Central memory CD8-positive, alpha-beta T cell (primary cell): Measurements from ENCODE around the gene ZNF750.

Experiments used
- ATAC-seq: fragments of 150-1000 bp; cut with Tn5 transposase; replicated peaks from 2 replicates; pipeline ENCODE4 v1.10.0; 2022; ENCODE audit warnings: mild to moderate bottlenecking, moderate FRiP score, moderate number of reproducible peaks; ENCODE audit not compliant: poor library complexity, severe bottlenecking; ENCODE audit errors: extremely low read depth
- DNase-seq, 2 donors: peaks; one replicate each; pipeline ENCODE4 v3.0.0; 2021; ENCODE audit warnings: low spot score in 2 of 2
- H3K27ac Mint-ChIP-seq: one replicate; pipeline ENCODE4 v1.8.0; 2022; ENCODE audit warnings: low read depth, mild to moderate bottlenecking, moderate library complexity, mixed read lengths
- H3K27me3 Mint-ChIP-seq: one replicate; pipeline ENCODE4 v1.8.0; 2022; ENCODE audit warnings: mixed read lengths
- H3K36me3 Mint-ChIP-seq: one replicate; pipeline ENCODE4 v1.8.0; 2022; ENCODE audit warnings: mild to moderate bottlenecking, moderate library complexity, mixed read lengths; ENCODE audit not compliant: insufficient read depth
- H3K4me1 Mint-ChIP-seq: one replicate; pipeline ENCODE4 v1.8.0; 2022; ENCODE audit warnings: mixed read lengths
- H3K4me3 Mint-ChIP-seq: one replicate; pipeline ENCODE4 v1.8.0; 2022; ENCODE audit warnings: mild to moderate bottlenecking, moderate library complexity, mixed read lengths
- H3K9me3 Mint-ChIP-seq: one replicate; pipeline ENCODE4 v1.8.0; 2022; ENCODE audit warnings: mixed read lengths

Gene ZNF750

DNA sequence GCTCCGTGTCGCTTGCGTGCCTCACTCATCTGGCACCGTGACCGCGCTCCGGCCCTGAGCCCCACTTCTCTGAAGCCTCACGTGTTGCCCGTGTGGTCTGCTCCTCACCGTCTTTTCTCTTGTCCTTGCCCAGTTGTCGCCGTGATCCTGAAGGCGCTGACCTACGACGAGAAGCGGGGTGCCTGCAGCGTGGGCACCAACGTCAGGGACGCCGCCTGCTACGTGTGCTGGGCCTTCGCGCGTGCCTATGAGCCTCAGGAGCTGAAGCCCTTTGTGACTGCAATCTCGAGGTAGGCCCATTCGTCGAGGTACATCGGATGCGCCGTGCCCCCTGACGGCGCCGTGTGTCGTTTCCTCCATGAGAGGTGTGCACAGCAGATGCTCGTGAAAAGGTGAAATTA is 30.3 kb upstream of the ZNF750 start:
- Mint-ChIP-seq H3K36me3 (peaks cover 17% of the 10 kb centered on the region), H3K4me1 (peaks cover 15% of the 10 kb centered on the region), H3K27me3 (no peaks in the 10 kb centered on the region), H3K27ac (no peak overlapping the region), H3K4me3 (no peak overlapping the region), H3K9me3 (no peaks in the 10 kb centered on the region)
- ATAC-seq (no peak), DNase-seq (no peak)

DNA sequence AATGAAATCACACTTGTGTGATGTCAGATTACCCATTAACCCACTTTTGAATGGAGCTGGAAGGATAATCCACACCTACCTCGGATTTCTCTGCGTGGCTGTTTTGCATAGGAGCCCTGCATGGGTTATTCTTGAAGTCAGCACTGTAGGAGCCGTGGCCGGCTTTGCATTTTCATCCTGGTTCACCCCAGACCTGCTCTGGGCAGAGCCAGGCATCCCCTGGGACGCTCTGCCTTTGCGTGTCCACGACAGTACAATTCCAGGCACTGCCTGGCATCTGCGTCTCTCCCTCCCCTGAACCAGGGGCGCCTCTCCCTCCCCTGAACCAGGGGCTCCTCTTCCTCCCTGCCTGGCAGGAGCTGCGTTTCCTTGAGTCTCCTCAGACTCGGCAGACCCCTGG is 29.7 kb upstream of the ZNF750 start:
- Mint-ChIP-seq H3K36me3 (peaks cover 15% of the 10 kb centered on the region), H3K9me3 (no peaks in the 10 kb centered on the region), H3K4me1 (peaks cover 20% of the 10 kb centered on the region), H3K27ac (no peak overlapping the region), H3K4me3 (no peak overlapping the region), H3K27me3 (no peaks in the 10 kb centered on the region)
- no peak for DNase-seq
- no peak for ATAC-seq

DNA sequence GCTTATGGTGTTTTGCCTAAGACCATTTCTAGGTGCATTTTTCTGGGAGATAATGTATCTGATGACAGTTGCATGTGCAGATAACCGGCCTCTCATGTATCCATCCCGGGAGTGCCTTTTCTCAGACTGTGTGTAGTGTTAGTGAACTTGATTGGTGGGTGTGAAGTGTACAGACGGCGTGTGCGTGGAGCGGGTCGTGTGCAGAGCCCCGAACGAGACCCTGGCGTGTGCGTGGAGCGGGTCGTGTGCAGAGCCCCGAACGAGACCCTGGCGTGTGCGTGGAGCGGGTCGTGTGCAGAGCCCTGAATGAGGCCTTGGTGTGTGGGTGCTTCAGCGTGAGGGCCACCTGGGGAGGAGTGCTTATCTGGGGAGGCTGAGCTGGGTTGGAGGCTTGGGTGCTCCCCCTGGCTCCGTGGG is 28.9 kb upstream of the ZNF750 start:
- H3K9me3 Mint-ChIP-seq: no peaks in the 10 kb centered on the region
- H3K36me3 Mint-ChIP-seq: peaks cover 22% of the 10 kb centered on the region
- ATAC-seq (no peak), DNase-seq (no peak)
- no peak overlapping the region for H3K27ac Mint-ChIP-seq
- no peaks in the 10 kb centered on the region for H3K27me3 Mint-ChIP-seq
- no peak overlapping the region for H3K4me3 Mint-ChIP-seq
- peaks cover 28% of the 10 kb centered on the region for H3K4me1 Mint-ChIP-seq

DNA sequence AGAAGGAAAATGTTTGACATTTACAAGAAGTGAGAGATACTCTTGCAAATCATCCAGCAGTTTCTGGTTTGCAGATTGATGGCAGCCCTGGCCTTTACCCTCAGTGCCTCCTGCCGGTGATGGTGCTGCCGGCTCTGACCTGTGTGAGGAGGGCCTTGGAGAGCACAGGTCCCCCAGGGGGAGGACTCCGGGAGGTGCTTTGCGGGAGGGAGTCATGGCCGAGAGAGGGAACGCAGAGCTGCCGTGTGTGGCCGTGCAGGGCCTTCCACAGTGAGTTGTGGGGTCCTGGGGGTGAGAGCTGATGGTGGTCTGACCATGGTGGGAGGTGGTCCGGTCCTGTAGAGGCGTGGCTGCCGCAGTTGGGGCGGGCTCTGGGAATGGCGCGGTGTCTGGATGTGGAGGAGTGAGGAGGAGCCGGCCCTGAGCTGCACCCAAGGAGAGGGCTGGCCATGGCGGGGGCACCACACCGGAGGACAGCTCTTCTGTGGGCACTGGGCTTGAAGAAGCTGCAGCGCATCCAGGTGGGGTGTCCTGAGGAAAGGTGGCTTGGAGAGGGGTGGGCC is 28.0 kb upstream of the ZNF750 start:
- Mint-ChIP-seq H3K4me3 (no peak overlapping the region), H3K9me3 (no peaks in the 10 kb centered on the region), H3K27ac (peak overlapping the region; percentile 67), H3K4me1 (peaks cover 37% of the 10 kb centered on the region), H3K27me3 (no peaks in the 10 kb centered on the region), H3K36me3 (peaks cover 18% of the 10 kb centered on the region)
- DNase-seq: no peak
- no peak for ATAC-seq

DNA sequence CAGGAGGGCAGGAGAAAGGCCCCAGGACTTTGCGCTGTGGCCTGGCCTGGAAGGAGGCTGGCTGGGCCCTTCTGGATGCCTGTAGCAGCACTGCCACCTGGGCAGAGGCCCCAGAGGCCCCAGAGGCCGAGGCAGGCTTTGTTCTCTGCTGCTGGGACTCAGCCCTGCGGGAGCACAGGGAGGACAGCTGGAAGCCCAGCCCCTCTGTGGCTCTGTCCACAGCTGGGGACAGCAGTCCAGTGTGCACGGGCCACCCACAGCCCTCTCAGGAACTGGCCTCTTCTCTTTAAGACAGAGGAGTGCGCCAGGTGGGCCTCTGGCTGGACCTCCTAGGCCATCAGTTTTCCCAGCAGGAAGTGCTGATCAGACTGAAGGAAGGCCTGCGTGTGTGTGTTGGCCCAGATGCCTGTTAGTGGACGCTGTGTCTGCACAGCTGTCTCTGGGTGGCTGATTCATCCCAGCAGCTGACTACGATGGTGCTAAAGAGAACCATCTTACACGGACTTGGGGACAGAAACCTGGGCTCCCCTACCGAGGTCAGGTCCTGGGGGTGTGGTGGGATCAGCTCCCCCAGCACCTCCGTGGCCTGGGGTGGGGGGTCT is 26.9 kb upstream of the ZNF750 start:
- peaks cover 45% of the 10 kb centered on the region for H3K4me1 Mint-ChIP-seq
- H3K9me3 Mint-ChIP-seq: no peaks in the 10 kb centered on the region
- ATAC-seq: no peak
- no peak for DNase-seq
- H3K27ac Mint-ChIP-seq: no peak overlapping the region
- H3K36me3 Mint-ChIP-seq: peaks cover 18% of the 10 kb centered on the region
- H3K4me3 Mint-ChIP-seq: no peak overlapping the region
- no peaks in the 10 kb centered on the region for H3K27me3 Mint-ChIP-seq

DNA sequence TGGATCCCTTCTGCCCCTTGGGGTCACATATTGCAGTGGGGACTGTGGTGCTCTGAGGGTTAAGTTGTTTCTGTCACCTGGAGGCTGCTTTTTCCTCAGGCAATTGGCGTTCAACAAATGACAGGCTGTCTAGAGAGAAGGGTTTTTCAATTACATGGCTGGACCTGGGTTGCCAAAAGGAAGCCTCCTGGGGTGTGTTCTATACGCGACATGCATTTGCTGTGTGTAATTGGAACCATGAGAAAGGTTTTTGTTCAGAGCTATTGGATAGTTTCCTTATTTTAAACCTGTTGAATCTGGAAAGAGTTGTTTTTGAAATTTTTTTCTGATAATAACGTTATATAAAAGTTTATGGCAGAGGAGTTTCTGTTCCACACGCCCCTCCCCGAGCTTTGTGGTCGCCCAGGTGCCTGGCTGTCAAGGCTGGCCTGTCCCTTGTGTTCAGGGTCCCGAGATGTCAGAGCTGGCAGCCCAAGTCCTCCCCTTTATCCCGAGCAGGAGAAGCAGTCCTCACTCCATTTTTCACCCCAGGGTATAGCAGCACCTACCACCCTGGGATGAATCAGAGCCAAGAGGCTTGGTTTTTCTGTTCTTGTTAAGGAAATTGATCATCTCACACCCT is 26.1 kb upstream of the ZNF750 start:
- no peak for ATAC-seq
- peak overlapping the region; percentile 98 for H3K27ac Mint-ChIP-seq
- no peak for DNase-seq

DNA sequence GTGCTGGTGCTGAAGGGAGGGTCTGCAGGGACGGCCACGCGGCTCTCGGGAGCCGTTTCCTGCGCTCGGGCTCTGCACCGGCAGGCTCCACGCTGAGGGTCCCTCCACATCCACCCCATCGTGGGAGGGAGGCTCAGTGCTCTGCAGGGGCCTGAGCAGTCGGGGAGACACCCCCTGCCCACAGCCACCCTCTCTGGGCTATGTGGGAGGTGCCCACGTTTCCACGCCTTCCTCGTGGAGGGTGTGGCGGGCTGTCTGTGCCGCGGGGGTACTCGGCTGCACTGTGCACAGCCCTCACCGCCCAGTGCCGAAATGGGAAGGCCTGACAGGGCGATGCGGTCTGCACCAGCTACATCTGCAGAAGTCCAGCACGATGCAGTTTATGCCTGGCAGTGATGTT is 25.5 kb upstream of the ZNF750 start:
- Mint-ChIP-seq H3K36me3 (peaks cover 13% of the 10 kb centered on the region), H3K9me3 (no peaks in the 10 kb centered on the region), H3K27ac (peak overlapping the region; percentile 98), H3K27me3 (no peaks in the 10 kb centered on the region), H3K4me3 (peak overlapping the region; percentile 83), H3K4me1 (peaks cover 47% of the 10 kb centered on the region)
- ATAC-seq: no peak
- no peak for DNase-seq

More for the DNA sequence above, 26.1 kb upstream of the ZNF750 start:
- peak overlapping the region; percentile 83 for H3K4me3 Mint-ChIP-seq
- H3K27me3 Mint-ChIP-seq: no peaks in the 10 kb centered on the region
- H3K9me3 Mint-ChIP-seq: no peaks in the 10 kb centered on the region
- peaks cover 45% of the 10 kb centered on the region for H3K4me1 Mint-ChIP-seq
- peaks cover 15% of the 10 kb centered on the region for H3K36me3 Mint-ChIP-seq

DNA sequence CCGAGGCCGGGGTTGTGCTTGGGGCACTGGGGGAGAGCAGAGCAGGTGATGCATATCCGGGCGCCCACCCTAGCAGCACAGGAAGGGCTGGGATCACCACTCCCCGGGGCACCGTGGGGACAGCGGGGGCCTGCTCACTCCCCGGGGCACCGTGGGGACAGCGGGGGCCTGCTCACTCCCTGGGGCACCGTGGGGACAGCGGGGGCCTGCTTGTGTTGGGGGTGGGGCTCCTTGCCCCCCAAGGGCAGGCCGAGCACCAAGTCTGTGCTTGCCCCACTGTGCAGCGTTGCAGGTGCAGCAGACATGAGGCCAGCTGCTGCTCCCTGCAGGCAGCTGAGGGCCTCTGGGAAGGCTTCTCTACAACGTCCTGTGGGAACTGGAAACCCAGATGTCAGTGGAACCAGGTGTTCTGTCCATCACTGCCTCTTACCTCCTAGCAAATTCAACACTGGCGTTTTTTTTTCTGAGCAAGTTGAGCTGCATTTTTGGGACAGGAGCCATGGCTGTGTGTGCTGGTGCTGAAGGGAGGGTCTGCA is 25.0 kb upstream of the ZNF750 start:
- Mint-ChIP-seq H3K27me3 (no peaks in the 10 kb centered on the region), H3K4me1 (peaks cover 51% of the 10 kb centered on the region), H3K4me3 (peak overlapping the region; percentile 83), H3K36me3 (peaks cover 10% of the 10 kb centered on the region), H3K9me3 (no peaks in the 10 kb centered on the region), H3K27ac (peak overlapping the region; percentile 98)
- ATAC-seq (no peak), DNase-seq (no peak)

DNA sequence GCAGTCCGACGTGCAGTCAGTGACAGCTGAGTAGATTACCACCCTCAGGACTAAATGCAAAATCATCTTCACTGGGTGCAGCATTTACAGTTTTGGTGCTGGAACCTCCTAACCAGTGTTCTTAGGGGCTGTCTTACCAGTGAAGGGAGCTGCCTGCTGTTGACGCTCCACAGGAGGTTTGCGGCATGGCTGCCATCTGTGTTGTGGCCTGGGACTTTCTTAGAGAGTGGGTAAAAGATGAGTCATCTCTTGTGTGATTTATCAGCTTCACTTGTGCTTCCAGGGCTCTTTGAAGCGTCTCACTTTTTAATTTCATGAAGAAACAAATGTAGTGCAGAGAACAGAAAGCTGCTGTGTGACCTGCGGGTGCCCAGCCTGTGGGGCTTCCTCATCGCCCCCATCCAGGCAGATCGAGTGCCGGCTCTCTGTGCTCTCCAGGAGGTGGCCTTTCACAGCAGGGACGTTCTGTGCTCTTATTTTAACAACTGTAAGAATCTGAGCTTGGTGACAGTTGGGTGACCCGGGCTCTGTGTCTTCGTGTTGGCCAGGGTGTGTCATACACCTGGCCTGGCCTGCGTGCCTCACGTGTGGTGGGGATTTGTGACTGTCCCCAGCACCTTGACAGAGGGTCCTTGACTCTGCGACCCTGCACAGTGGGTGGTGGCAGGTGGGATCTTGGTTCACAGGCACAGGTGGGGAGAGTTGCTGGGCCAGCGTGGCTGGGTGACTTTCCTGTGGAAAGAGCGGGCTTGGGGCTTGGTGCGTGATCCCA is 24.3 kb upstream of the ZNF750 start:
- peak; percentile 72 to 91 for DNase-seq

DNA sequence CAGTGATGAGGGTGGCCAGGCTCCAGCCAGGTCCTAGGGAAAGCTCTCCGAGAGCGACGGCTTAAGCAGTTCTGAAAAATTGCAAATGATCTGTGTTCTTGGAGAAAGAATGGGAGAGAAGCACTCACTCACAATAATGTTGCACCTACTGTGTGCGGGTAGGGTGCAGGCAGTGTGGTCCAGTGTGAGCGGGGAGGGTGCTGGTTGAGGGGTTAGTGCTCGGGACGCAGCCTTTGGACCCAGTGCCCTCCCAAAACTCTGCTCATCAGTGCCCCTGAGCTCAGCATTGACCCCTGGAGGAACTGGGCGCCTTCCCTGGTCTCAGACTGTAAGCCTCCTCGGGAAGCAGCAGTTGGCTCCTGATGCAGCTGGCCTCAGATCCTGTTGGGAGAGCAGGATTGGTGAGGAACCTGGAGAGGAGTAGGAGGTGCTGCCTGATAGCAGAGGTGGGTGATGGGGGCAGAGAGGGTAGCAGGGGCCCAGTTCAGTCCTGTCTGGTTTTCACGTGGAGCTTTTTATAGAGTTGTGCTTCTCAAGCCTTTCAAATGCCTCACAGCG is 23.6 kb upstream of the ZNF750 start:
- Mint-ChIP-seq H3K4me1 (peaks cover 57% of the 10 kb centered on the region), H3K27me3 (no peaks in the 10 kb centered on the region), H3K4me3 (peak overlapping the region; percentile 83), H3K36me3 (peaks cover 10% of the 10 kb centered on the region), H3K27ac (peak overlapping the region; percentile 98), H3K9me3 (no peaks in the 10 kb centered on the region)
- no peak for ATAC-seq
- no peak for DNase-seq

More for the DNA sequence above, 24.3 kb upstream of the ZNF750 start:
- Mint-ChIP-seq H3K27me3 (no peaks in the 10 kb centered on the region), H3K27ac (peak overlapping the region; percentile 98), H3K4me1 (peaks cover 56% of the 10 kb centered on the region), H3K9me3 (no peaks in the 10 kb centered on the region), H3K36me3 (peaks cover 10% of the 10 kb centered on the region), H3K4me3 (peak overlapping the region; percentile 83)
- ATAC-seq: peak; percentile 95

DNA sequence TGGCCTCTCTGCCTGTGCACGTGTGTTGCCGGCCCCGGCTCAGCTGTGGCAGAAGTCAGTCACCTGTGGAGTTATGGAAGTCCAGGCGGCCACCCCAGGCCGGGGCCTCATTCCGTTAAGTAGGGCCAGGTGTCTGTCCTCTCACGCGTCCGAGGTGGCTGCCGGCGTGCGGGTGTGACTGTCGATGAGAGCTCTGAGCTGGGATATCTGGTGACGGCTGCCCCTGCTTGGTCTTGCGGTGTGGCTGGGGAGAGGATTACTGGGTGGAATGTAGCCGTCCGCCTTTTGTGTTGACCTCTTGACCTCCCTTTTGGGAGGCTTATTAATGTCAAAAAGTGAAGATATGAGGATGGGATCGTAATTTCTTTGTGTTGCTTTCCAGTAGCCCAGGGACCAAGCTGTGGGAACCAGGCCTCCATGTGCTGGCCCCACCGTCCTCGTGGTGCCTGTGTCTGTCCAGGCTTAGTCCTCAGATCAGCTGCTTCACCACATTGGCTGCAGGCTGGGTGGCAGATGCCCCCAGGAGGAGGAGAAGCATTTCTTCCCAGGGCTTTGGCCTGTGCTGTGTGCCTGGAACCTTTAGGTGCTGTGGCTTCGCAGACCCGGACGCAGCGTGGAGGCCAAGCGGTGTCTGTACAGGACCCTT is 23.0 kb upstream of the ZNF750 start:
- Mint-ChIP-seq H3K27me3 (no peaks in the 10 kb centered on the region), H3K4me1 (peaks cover 58% of the 10 kb centered on the region), H3K9me3 (no peaks in the 10 kb centered on the region), H3K27ac (peak overlapping the region; percentile 98), H3K36me3 (peaks cover 10% of the 10 kb centered on the region), H3K4me3 (peak overlapping the region; percentile 83)
- ATAC-seq (no peak), DNase-seq (no peak)

DNA sequence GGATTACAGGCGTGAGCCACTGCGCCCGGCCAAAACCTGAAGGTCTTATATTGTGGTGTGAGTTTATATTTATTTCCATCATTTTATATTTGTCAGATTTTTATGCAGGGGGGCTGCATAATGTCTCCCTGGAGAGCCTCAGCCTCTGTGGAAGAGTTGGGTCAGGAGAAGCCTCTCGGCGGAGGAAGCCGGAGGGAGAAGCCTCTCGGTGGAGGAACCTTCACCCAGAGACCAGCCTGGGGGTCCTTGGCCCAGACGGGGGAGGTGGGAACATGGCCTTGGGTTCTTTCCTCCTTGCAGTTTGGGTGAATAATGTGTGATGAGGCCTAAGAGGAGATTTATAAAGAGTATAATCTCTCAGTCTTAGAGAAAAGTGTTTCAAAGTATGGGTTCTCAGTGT is 22.4 kb upstream of the ZNF750 start:
- no peak overlapping the region for H3K4me3 Mint-ChIP-seq

More for the DNA sequence above, 22.4 kb upstream of the ZNF750 start:
- Mint-ChIP-seq H3K36me3 (peaks cover 10% of the 10 kb centered on the region), H3K9me3 (no peaks in the 10 kb centered on the region), H3K27me3 (no peaks in the 10 kb centered on the region), H3K4me1 (peaks cover 55% of the 10 kb centered on the region), H3K27ac (peak overlapping the region; percentile 98)
- DNase-seq (no peak), ATAC-seq (no peak)
